ENCODE data around the gene KAZALD1. TPM values are rescaled to one million over a fixed set of nuclear protein-coding genes. Genes with fewer than 3 reads are reported as not detected.

KAZALD1 gene
- total RNA-seq (1 to 10 TPM in 3 of 4 donors, under 1 TPM in 1; 0.49 to 3.9 (median 3.0) TPM), polyA plus RNA-seq (10 to 100 TPM; 15.6 to 40.2 (median 25.7) TPM)

DNA sequence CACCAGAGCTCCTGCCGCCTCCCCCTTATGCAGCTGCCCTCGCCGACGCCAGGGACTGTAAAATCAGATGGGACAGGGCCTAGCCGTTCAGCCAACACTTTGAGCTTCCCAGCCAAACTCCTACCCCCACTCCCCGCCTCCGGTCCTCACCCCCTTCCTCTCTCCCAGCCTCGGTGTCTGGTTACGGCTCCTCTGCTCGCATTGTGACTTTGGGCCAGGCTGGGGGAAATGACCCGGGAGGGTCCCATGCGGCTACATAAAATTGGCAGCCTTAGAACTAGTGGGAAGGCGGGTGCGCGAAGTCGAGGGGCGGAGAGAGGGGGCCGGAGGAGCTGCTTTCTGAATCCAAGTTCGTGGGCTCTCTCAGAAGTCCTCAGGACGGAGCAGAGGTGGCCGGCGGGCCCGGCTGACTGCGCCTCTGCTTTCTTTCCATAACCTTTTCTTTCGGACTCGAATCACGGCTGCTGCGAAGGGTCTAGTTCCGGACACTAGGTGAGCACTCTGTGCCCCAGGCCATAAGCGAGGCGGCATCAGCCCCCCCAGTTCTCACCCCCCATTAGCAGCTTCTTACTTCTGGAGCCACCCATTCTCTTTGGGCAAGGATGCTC, at the start of gene KAZALD1:
TSS of gene KAZALD1 (plus strand) at position 366 of the 608 bp plus-strand sequence. CDS start 604 bp downstream, outside the sequence.
- DNase-seq = peak; percentile 81
- peaks cover 16 to 46% (median 43%) of the 10 kb centered on the region in 3 donors for H3K27me3 ChIP-seq
- peak within 1 kb of the TSS; percentile 93 to 98 (median 94) for H3K27ac ChIP-seq
- intact Hi-C loops (cut with DNase I) = loop anchor here (2.0 kb wide), 1 partner anchor 19 kb away; no protein-coding TSS in a partner anchor
- H3K4me3 ChIP-seq = peak within 1 kb of the TSS; percentile 77 to 83 (median 79)
- H3K4me1 ChIP-seq = peaks cover 0 to 50% (median 42%) of the 10 kb centered on the region in 4 donors
- WGBS, 2 donors = 41 to 53% methylated on average over 31 of the region's 31 CpGs
- H3K9me3 ChIP-seq = no peaks in the 10 kb centered on the region
- no peak for TF ChIP-seq POLR2A (IDR thresholded peaks at IDR 0.05)
- no peak for TF ChIP-seq POLR2AphosphoS5 (IDR thresholded peaks at IDR 0.05)
- TF ChIP-seq, protein P1, sequence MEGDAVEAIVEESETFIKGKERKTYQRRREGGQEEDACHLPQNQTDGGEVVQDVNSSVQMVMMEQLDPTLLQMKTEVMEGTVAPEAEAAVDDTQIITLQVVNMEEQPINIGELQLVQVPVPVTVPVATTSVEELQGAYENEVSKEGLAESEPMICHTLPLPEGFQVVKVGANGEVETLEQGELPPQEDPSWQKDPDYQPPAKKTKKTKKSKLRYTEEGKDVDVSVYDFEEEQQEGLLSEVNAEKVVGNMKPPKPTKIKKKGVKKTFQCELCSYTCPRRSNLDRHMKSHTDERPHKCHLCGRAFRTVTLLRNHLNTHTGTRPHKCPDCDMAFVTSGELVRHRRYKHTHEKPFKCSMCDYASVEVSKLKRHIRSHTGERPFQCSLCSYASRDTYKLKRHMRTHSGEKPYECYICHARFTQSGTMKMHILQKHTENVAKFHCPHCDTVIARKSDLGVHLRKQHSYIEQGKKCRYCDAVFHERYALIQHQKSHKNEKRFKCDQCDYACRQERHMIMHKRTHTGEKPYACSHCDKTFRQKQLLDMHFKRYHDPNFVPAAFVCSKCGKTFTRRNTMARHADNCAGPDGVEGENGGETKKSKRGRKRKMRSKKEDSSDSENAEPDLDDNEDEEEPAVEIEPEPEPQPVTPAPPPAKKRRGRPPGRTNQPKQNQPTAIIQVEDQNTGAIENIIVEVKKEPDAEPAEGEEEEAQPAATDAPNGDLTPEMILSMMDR (IDR thresholded peaks at IDR 0.05) = no peak
- no peak for TF ChIP-seq EP300 (IDR thresholded peaks at IDR 0.05)
- H3K36me3 ChIP-seq = no peaks in the 10 kb centered on the region

- peak overlapping the region; percentile 51 to 70 (median 60) for H3K27ac ChIP-seq
- H3K36me3 ChIP-seq = no peaks in the 10 kb centered on the region
- WGBS, 2 donors = 15 to 23% methylated on average over 14 of the region's 14 CpGs
- peaks cover 0 to 36% (median 34%) of the 10 kb centered on the region in 4 donors for H3K4me1 ChIP-seq
- intact Hi-C loops (cut with DNase I) = loop anchor here (1.0 to 2.0 kb wide), 3 partner anchors 13 to 44 kb away; partner anchors contain the start of genes LZTS2 and SEMA4G
- DNase-seq = peak; percentile 95
- no peak overlapping the region for H3K4me3 ChIP-seq
- TF ChIP-seq, protein P1 (IDR thresholded peaks at IDR 0.05) = peak; percentile 76 to 98 (median 88)
- TF ChIP-seq POLR2A (IDR thresholded peaks at IDR 0.05) (no peak), POLR2AphosphoS5 (IDR thresholded peaks at IDR 0.05) (peak in 3 of 4 donors; percentile 40 to 52 (median 48)), EP300 (IDR thresholded peaks at IDR 0.05) (no peak)
- H3K9me3 ChIP-seq = no peaks in the 10 kb centered on the region
- H3K27me3 ChIP-seq = peaks cover 0 to 7% (median 6%) of the 10 kb centered on the region in 3 donors
Observed at GRCh38 chr10:101012525-101013364, 49.0 kb upstream of the KAZALD1 start.

- intact Hi-C loops (cut with DNase I) = loop anchor here (1.0 to 2.0 kb wide), 2 partner anchors 19 to 45 kb away; partner anchors contain the start of gene SEMA4G
- no peak overlapping the region for H3K4me3 ChIP-seq
- WGBS, 2 donors = 51 to 60% methylated on average over 9 of the region's 9 CpGs
- no peaks in the 10 kb centered on the region for H3K9me3 ChIP-seq
- H3K36me3 ChIP-seq = no peaks in the 10 kb centered on the region
- TF ChIP-seq POLR2A (IDR thresholded peaks at IDR 0.05) = no peak
- DNase-seq = no peak
- peaks cover 0 to 29% (median 27%) of the 10 kb centered on the region in 4 donors for H3K4me1 ChIP-seq
- H3K27ac ChIP-seq = peak overlapping the region; percentile 51 to 70 (median 60)
- peaks cover 0 to 9% (median 6%) of the 10 kb centered on the region in 3 donors for H3K27me3 ChIP-seq
Observed at GRCh38 chr10:101013365-101013825, 48.4 kb upstream of the KAZALD1 start.

- peak; percentile 90 for DNase-seq
- Histone ChIP-seq H3K4me3 (no peak overlapping the region), H3K9me3 (no peaks in the 10 kb centered on the region), H3K36me3 (no peaks in the 10 kb centered on the region), H3K27ac (no peak overlapping the region), H3K4me1 (peaks cover 0 to 31% (median 28%) of the 10 kb centered on the region in 4 donors), H3K27me3 (peaks cover 0 to 18% (median 6%) of the 10 kb centered on the region in 3 donors)
- WGBS, 2 donors = 15 to 24% methylated on average over 11 of the region's 11 CpGs
- TF ChIP-seq POLR2AphosphoS5 (IDR thresholded peaks at IDR 0.05) = no peak
- TF ChIP-seq, protein P1 (IDR thresholded peaks at IDR 0.05) = peak; percentile 78 to 97 (median 94)
- intact Hi-C loops (cut with DNase I) = no loop called here
Observed at GRCh38 chr10:101014230-101014884, 47.4 kb upstream of the KAZALD1 start.

All from sigmoid colon (tissue), 7 donors.